Thoracic aorta (tissue), 2 donors: ENCODE data around the gene IDH3G. TPM values are rescaled to one million over a fixed set of nuclear protein-coding genes. Genes with fewer than 3 reads are reported as not detected.

ENCODE experiments used
- ATAC-seq: fragments of 150-250 bp; one replicate; pipeline ENCODE4 v1.8.0; 2017; ENCODE audit warnings: low read depth; ENCODE audit not compliant: insufficient number of reproducible peaks, low FRiP score
- DNase-seq: peaks from one replicate; pipeline ENCODE4 v3.0.0-alpha.2; 2020; ENCODE audit warnings: low spot score
- H3K27ac ChIP-seq, 2 donors: fragments of 200-600 bp; sonication (generic); 1 replicate in 1 of 2; 2 replicates in 1 of 2; pipeline ENCODE4 v1.5.1; 2016; ENCODE audit warnings: mild to moderate bottlenecking in 2 of 2, moderate library complexity in 2 of 2
- H3K27me3 ChIP-seq: fragments of 200-600 bp; sonication (generic); replicated peaks from 2 replicates; pipeline ENCODE4 v1.6.0; 2016; ENCODE audit warnings: mild to moderate bottlenecking; ENCODE audit not compliant: insufficient read depth
- H3K36me3 ChIP-seq: fragments of 200-600 bp; sonication (generic); one replicate; pipeline ENCODE4 v1.5.1; 2016
- H3K4me1 ChIP-seq, 2 donors: fragments of 200-600 bp; sonication (generic); 1 replicate in 1 of 2; 2 replicates in 1 of 2; pipeline versions ENCODE4 v1.5.1 to v1.6.0; 2016; ENCODE audit warnings: low read depth in 2 of 2, mild to moderate bottlenecking in 1 of 2; ENCODE audit not compliant: control insufficient read depth in 1 of 2
- H3K4me3 ChIP-seq: fragments of 200-600 bp; sonication (generic); 2 replicates; pipeline ENCODE4 v1.5.1; 2016; ENCODE audit warnings: mild to moderate bottlenecking
- H3K9me3 ChIP-seq: fragments of 200-600 bp; sonication (generic); 2 replicates; pipeline ENCODE4 v1.5.1; 2016
- total RNA-seq, 2 donors: library from RNA; depleted of rRNA; stranded (reverse); fragments of >200 nt; gene quantifications; one replicate each; pipeline versions ENCODE4 v1.1.0 to v1.2.3, GENCODE V29; 2016
- TF ChIP-seq, protein P1 (sequence below): fragments of 200-600 bp; sonication (generic); IDR thresholded peaks from one replicate; pipeline ENCODE4 v1.5.1; 2019; ENCODE audit warnings: antibody characterized with exemption

The IDH3G gene
- total RNA-seq, 2 donors from 2014 or later, result 70.9 to 91.9 TPM

- TF ChIP-seq, protein P1, sequence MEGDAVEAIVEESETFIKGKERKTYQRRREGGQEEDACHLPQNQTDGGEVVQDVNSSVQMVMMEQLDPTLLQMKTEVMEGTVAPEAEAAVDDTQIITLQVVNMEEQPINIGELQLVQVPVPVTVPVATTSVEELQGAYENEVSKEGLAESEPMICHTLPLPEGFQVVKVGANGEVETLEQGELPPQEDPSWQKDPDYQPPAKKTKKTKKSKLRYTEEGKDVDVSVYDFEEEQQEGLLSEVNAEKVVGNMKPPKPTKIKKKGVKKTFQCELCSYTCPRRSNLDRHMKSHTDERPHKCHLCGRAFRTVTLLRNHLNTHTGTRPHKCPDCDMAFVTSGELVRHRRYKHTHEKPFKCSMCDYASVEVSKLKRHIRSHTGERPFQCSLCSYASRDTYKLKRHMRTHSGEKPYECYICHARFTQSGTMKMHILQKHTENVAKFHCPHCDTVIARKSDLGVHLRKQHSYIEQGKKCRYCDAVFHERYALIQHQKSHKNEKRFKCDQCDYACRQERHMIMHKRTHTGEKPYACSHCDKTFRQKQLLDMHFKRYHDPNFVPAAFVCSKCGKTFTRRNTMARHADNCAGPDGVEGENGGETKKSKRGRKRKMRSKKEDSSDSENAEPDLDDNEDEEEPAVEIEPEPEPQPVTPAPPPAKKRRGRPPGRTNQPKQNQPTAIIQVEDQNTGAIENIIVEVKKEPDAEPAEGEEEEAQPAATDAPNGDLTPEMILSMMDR, result no peak
- no peak overlapping the region for H3K27ac ChIP-seq
- no peak for ATAC-seq
These were observed 15.5 kb downstream of the IDH3G start for GRCh38 chrX:153778684-153779101.

DNA sequence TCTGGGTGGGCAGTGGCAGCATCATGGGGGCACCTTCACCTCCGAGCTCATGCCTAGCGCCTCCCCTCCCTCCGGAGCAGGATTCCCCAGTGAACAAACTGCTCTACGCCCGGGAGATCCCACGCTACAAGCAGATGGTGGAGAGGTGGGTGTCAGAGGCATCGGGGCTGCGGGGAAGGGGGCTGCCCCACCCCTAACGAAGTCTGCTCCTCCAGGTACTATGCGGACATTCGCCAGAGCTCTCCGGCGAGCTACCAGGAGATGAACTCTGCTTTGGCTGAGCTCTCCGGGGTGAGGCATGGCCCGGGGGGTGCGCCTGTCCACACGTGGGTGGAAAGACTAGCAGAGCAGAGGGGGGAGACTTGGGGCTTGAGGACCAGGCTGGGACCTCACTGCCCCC lies 16.0 kb downstream of the IDH3G start:
- Histone ChIP-seq H3K27ac (no peak overlapping the region), H3K27me3 (no peaks in the 10 kb centered on the region), H3K4me1 (peaks cover 0 to 26% of the 10 kb centered on the region in 2 donors), H3K9me3 (no peaks in the 10 kb centered on the region), H3K4me3 (no peak overlapping the region), H3K36me3 (no peaks in the 10 kb centered on the region)
- TF ChIP-seq, protein P1, result no peak
- no peak for ATAC-seq
- DNase-seq, result no peak

More at GRCh38 chrX:153778684-153779101, 15.5 kb downstream of the IDH3G start:
- H3K36me3 ChIP-seq, result no peaks in the 10 kb centered on the region
- H3K27me3 ChIP-seq, result no peaks in the 10 kb centered on the region
- H3K4me3 ChIP-seq, result no peak overlapping the region
- no peaks in the 10 kb centered on the region for H3K9me3 ChIP-seq
- H3K4me1 ChIP-seq, result peaks cover 0 to 26% of the 10 kb centered on the region in 2 donors
- no peak for DNase-seq

DNA sequence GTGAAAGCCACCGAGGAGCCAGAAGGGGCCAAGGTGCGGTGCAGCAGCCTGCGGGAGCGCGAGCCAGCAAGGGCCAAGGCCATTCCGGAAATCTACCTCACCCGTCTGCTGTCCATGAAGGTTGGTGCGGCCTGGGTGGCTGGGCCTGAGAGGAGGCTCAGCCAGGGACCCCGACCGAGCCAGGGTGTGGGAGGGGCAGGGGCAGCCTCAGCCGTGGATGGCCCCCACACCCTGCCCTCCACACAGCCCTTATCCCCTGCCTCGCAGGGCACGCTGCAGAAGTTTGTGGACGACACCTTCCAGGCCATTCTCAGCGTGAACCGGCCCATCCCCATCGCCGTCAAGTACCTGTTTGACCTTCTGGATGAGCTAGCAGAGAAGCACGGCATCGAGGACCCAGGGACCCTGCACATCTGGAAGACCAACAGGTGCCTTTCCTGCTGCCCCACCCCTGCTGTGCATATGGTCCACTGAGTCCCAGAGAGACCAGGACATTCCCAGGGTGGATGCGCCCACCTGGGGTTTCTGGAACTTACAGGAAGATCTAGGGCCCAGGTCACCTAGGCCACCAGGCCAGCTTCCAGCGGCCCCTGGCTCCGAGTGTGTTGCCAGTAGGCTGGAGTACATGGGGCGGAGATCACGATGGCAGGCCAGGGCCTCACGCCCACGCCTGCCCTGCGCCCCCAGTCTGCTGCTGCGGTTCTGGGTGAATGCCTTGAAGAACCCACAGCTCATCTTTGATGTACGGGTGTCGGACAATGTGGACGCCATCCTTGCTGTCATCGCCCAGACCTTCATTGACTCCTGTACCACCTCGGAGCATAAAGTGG lies 16.7 kb downstream of the IDH3G start:
- ATAC-seq (no peak), DNase-seq (no peak)
- TF ChIP-seq, protein P1, result no peak
- peaks cover 0 to 24% of the 10 kb centered on the region in 2 donors for H3K4me1 ChIP-seq
- no peak overlapping the region for H3K27ac ChIP-seq
- H3K4me3 ChIP-seq, result no peak overlapping the region
- no peaks in the 10 kb centered on the region for H3K27me3 ChIP-seq
- no peaks in the 10 kb centered on the region for H3K36me3 ChIP-seq
- no peaks in the 10 kb centered on the region for H3K9me3 ChIP-seq

- DNase-seq (no peak), ATAC-seq (no peak)
- H3K36me3 ChIP-seq, result no peaks in the 10 kb centered on the region
- H3K4me3 ChIP-seq, result no peak overlapping the region
- H3K27ac ChIP-seq, result no peak overlapping the region
- no peaks in the 10 kb centered on the region for H3K27me3 ChIP-seq
- no peaks in the 10 kb centered on the region for H3K9me3 ChIP-seq
- TF ChIP-seq, protein P1, result no peak
- H3K4me1 ChIP-seq, result peaks cover 0 to 16% of the 10 kb centered on the region in 2 donors
These were observed 17.5 kb downstream of the IDH3G start for GRCh38 chrX:153776611-153777045.

- no peaks in the 10 kb centered on the region for H3K9me3 ChIP-seq
- no peaks in the 10 kb centered on the region for H3K27me3 ChIP-seq
- peaks cover 0 to 11% of the 10 kb centered on the region in 2 donors for H3K4me1 ChIP-seq
- no peak overlapping the region for H3K4me3 ChIP-seq
- ATAC-seq (no peak), DNase-seq (no peak)
- H3K36me3 ChIP-seq, result no peaks in the 10 kb centered on the region
- TF ChIP-seq, protein P1, result no peak
- no peak overlapping the region for H3K27ac ChIP-seq
These were observed 18.0 kb downstream of the IDH3G start for GRCh38 chrX:153776120-153776599.
